Liver (tissue), 9 donors: Measurements from ENCODE around the gene UBE3C. TPM values are rescaled to one million over a fixed set of nuclear protein-coding genes. Genes with fewer than 3 reads are reported as not detected.

Source experiments
- DNase-seq: peaks from one replicate; pipeline ENCODE4 v3.0.0-alpha.2; 2017; ENCODE audit warnings: low spot score
- H3K27ac ChIP-seq, 2 donors: one replicate each; pipeline ENCODE4 v1.7.0; 2013; ENCODE audit warnings: inconsistent platforms in 2 of 2, low read length in 2 of 2, control low read depth in 1 of 2, low read depth in 1 of 2, mild to moderate bottlenecking in 1 of 2
- H3K27me3 ChIP-seq, 4 donors: one replicate each; pipeline versions ENCODE4 v1.6.1 to v1.7.0; 2013; ENCODE audit warnings: low read length in 3 of 4, inconsistent platforms in 1 of 4, mild to moderate bottlenecking in 1 of 4, moderate library complexity in 1 of 4; ENCODE audit not compliant: control insufficient read depth in 4 of 4, insufficient read depth in 4 of 4
- H3K36me3 ChIP-seq, 4 donors: one replicate each; pipeline versions ENCODE4 v1.6.1 to v1.7.0; 2013; ENCODE audit warnings: low read length in 3 of 4, mild to moderate bottlenecking in 3 of 4, low read depth in 1 of 4, moderate library complexity in 1 of 4; ENCODE audit not compliant: control insufficient read depth in 4 of 4, insufficient read depth in 3 of 4
- H3K4me1 ChIP-seq, 4 donors: one replicate each; pipeline versions ENCODE4 v1.6.1 to v1.7.0; 2013; ENCODE audit warnings: low read length in 3 of 4, mild to moderate bottlenecking in 3 of 4, moderate library complexity in 1 of 4; ENCODE audit not compliant: control insufficient read depth in 4 of 4, insufficient read depth in 4 of 4
- H3K4me3 ChIP-seq, 3 donors: one replicate each; pipeline versions ENCODE4 v1.6.1 to v1.7.0; 2013; ENCODE audit warnings: low read length in 3 of 3, control low read depth in 1 of 3, low read depth in 1 of 3, mild to moderate bottlenecking in 1 of 3
- H3K9ac ChIP-seq, 2 donors: one replicate each; pipeline ENCODE4 v1.7.0; 2013; ENCODE audit warnings: low read length in 2 of 2, mild to moderate bottlenecking in 2 of 2, moderate library complexity in 2 of 2, control low read depth in 1 of 2, low read depth in 1 of 2
- H3K9me3 ChIP-seq, 4 donors: one replicate each; pipeline versions ENCODE4 v1.6.1 to v1.7.0; 2013; ENCODE audit warnings: low read length in 3 of 4; ENCODE audit not compliant: control insufficient read depth in 4 of 4
- FOXA1 ChIP-seq: IDR thresholded peaks from 2 replicates; pipeline ENCODE4 v1.6.1; 2016; ENCODE audit warnings: antibody characterized with exemption
- HNF4A ChIP-seq, 2 donors: conservative IDR thresholded peaks; 2 replicates each; pipeline ENCODE4 v1.6.1; 2016; ENCODE audit warnings: antibody characterized with exemption in 2 of 2, mild to moderate bottlenecking in 2 of 2
- HNF4G ChIP-seq: IDR thresholded peaks from 2 replicates; pipeline ENCODE4 v1.6.1; 2016; ENCODE audit warnings: antibody characterized with exemption
- JUND ChIP-seq, 2 donors: IDR thresholded peaks; 2 replicates each; pipeline ENCODE4 v1.6.1; 2016; ENCODE audit warnings: antibody characterized with exemption in 2 of 2
- MAX ChIP-seq: IDR thresholded peaks from 2 replicates; pipeline ENCODE4 v1.6.1; 2016; ENCODE audit warnings: antibody characterized with exemption
- SP1 ChIP-seq: IDR thresholded peaks from 2 replicates; pipeline ENCODE4 v1.6.1; 2018; ENCODE audit warnings: antibody characterized with exemption, mild to moderate bottlenecking
- TAF1 ChIP-seq: conservative IDR thresholded peaks from 2 replicates; pipeline ENCODE4 v1.6.1; 2016; ENCODE audit warnings: antibody characterized with exemption, mild to moderate bottlenecking
- WGBS: extraction: QIAGEN DNeasy Blood & Tissue Kit; methylation state at CpG from one replicate; pipeline ENCODE4 v1.1.7; 2013; 5-methylcytosine and 5-hydroxymethylcytosine counted together
- polyA plus RNA-seq, 2 donors: library from polyadenylated mRNA; stranded (reverse) in 1 of 2; unstranded in 1 of 2; fragments of 200-250 nt in 1 of 2; fragments of >200 nt in 1 of 2; fragmentation: Nextera tagmentation in 1 of 2; extraction: Ambion mirVana in 1 of 2; gene quantifications; one replicate each; pipeline versions ENCODE4 v1.2.1 to v1.2.3, GENCODE V29; 2013 to 2015
- total RNA-seq, 2 donors: library from RNA; depleted of rRNA; stranded (reverse); fragments of >200 nt; gene quantifications; one replicate each; pipeline ENCODE4 v1.2.3, GENCODE V29; 2014
- TF ChIP-seq, protein P1 (sequence below): fragments of 150-350 bp; IDR thresholded peaks from 2 replicates; pipeline ENCODE4 v1.5.1; 2017; ENCODE audit warnings: improper control_type of control experiment, low read depth, low read length; ENCODE audit not compliant: missing input control
- TF ChIP-seq, protein P2 (sequence below): IDR thresholded peaks from 2 replicates; pipeline ENCODE4 v1.6.1; 2016; ENCODE audit warnings: antibody characterized with exemption, mild to moderate bottlenecking
- donor health status: healthy.
- donor health status: healthy.
- donor health status: healthy.
- donor health status: healthy.
- donor health status: healthy.

Gene UBE3C
- total and polyA plus RNA-seq, 4 donors, result 10.3 to 61.8 (median 33.9) TPM

GRCh38 chr7:157208571-157209413 lies 70.1 kb downstream of the UBE3C start:
- Histone ChIP-seq H3K9ac (no peak overlapping the region), H3K4me3 (no peak overlapping the region), H3K27ac (no peak overlapping the region), H3K4me1 (no peaks in the 10 kb centered on the region), H3K36me3 (peaks cover 5 to 30% (median 22%) of the 10 kb centered on the region in 4 donors), H3K27me3 (no peaks in the 10 kb centered on the region), H3K9me3 (no peaks in the 10 kb centered on the region)
- TF ChIP-seq SP1, result no peak
- DNase-seq, result no peak
- WGBS, result 96% methylated on average over 10 of the region's 10 CpGs

- Histone ChIP-seq H3K36me3 (peaks cover 5 to 24% (median 19%) of the 10 kb centered on the region in 4 donors), H3K9me3 (no peaks in the 10 kb centered on the region), H3K27me3 (no peaks in the 10 kb centered on the region), H3K27ac (no peak overlapping the region), H3K4me1 (no peaks in the 10 kb centered on the region), H3K9ac (no peak overlapping the region), H3K4me3 (no peak overlapping the region)
- no peak for DNase-seq
- 86% methylated on average over 5 of the region's 5 CpGs for WGBS
- TF ChIP-seq, protein P1, sequence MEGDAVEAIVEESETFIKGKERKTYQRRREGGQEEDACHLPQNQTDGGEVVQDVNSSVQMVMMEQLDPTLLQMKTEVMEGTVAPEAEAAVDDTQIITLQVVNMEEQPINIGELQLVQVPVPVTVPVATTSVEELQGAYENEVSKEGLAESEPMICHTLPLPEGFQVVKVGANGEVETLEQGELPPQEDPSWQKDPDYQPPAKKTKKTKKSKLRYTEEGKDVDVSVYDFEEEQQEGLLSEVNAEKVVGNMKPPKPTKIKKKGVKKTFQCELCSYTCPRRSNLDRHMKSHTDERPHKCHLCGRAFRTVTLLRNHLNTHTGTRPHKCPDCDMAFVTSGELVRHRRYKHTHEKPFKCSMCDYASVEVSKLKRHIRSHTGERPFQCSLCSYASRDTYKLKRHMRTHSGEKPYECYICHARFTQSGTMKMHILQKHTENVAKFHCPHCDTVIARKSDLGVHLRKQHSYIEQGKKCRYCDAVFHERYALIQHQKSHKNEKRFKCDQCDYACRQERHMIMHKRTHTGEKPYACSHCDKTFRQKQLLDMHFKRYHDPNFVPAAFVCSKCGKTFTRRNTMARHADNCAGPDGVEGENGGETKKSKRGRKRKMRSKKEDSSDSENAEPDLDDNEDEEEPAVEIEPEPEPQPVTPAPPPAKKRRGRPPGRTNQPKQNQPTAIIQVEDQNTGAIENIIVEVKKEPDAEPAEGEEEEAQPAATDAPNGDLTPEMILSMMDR, result no peak
- TF ChIP-seq HNF4A (conservative IDR thresholded peaks at IDR 0.05), result no peak
- TF ChIP-seq TAF1, result no peak
- no peak for TF ChIP-seq HNF4G
- TF ChIP-seq FOXA1, result no peak
- TF ChIP-seq, protein P2, sequence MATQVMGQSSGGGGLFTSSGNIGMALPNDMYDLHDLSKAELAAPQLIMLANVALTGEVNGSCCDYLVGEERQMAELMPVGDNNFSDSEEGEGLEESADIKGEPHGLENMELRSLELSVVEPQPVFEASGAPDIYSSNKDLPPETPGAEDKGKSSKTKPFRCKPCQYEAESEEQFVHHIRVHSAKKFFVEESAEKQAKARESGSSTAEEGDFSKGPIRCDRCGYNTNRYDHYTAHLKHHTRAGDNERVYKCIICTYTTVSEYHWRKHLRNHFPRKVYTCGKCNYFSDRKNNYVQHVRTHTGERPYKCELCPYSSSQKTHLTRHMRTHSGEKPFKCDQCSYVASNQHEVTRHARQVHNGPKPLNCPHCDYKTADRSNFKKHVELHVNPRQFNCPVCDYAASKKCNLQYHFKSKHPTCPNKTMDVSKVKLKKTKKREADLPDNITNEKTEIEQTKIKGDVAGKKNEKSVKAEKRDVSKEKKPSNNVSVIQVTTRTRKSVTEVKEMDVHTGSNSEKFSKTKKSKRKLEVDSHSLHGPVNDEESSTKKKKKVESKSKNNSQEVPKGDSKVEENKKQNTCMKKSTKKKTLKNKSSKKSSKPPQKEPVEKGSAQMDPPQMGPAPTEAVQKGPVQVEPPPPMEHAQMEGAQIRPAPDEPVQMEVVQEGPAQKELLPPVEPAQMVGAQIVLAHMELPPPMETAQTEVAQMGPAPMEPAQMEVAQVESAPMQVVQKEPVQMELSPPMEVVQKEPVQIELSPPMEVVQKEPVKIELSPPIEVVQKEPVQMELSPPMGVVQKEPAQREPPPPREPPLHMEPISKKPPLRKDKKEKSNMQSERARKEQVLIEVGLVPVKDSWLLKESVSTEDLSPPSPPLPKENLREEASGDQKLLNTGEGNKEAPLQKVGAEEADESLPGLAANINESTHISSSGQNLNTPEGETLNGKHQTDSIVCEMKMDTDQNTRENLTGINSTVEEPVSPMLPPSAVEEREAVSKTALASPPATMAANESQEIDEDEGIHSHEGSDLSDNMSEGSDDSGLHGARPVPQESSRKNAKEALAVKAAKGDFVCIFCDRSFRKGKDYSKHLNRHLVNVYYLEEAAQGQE, result no peak
These were observed 72.0 kb downstream of the UBE3C start for GRCh38 chr7:157210682-157211081.

- Histone ChIP-seq H3K4me3 (no peak overlapping the region), H3K27me3 (no peaks in the 10 kb centered on the region), H3K9me3 (no peaks in the 10 kb centered on the region), H3K9ac (no peak overlapping the region), H3K27ac (no peak overlapping the region), H3K36me3 (peaks cover 8 to 23% (median 22%) of the 10 kb centered on the region in 4 donors), H3K4me1 (no peaks in the 10 kb centered on the region)
- DNase-seq, result no peak
- WGBS, result 77% methylated on average over 5 of the region's 5 CpGs
- TF ChIP-seq MAX, result no peak
- TF ChIP-seq, protein P2, result no peak
- TF ChIP-seq, protein P1, result no peak
- no peak for TF ChIP-seq HNF4G
- TF ChIP-seq HNF4A (conservative IDR thresholded peaks at IDR 0.05), result no peak
- no peak for TF ChIP-seq TAF1
- no peak for TF ChIP-seq SP1
- TF ChIP-seq JUND (IDR thresholded peaks at IDR 0.05), result no peak
These were observed 73.0 kb downstream of the UBE3C start for GRCh38 chr7:157211690-157212089.
